SK-N-MC (cell line): ENCODE measurements around the gene SELENOH.

ENCODE experiments used
- EZH2 ChIP-seq: fragments of 200-600 bp; sonication (generic); IDR thresholded peaks from one replicate; pipeline ENCODE4 v1.6.1; 2017; ENCODE audit warnings: antibody characterized with exemption
- POLR2AphosphoS5 ChIP-seq: IDR thresholded peaks from 2 replicates; pipeline ENCODE4 v1.6.1; 2012; ENCODE audit warnings: mild to moderate bottlenecking, low read depth, low read length, borderline replicate concordance

DNA sequence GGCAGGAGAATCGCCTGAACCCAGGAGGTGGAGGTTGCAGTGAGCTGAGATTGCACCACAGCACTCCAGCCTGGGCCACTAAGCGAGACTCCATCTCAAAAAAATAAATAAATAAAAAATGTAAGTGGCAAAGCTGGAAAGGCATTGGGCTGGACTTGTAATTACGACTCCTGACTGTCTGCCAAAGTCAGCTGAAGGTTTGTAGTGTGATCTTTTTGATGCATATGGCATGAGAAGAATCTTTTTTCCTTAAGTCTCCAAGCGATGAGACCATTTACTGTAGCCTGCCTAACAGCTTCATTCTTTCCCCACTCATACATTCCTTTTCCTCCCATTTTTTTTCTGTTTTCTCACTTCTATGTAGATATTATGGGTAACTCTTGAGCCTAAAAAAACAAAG lies 45.1 kb downstream of the SELENOH start:
- no peak for TF ChIP-seq EZH2
- TF ChIP-seq POLR2AphosphoS5, result no peak
